B cell (primary cell): ENCODE results near the gene TAF1D. TPM values are rescaled to one million over a fixed set of nuclear protein-coding genes. Genes with fewer than 3 reads are reported as not detected.

Experiments
- ATAC-seq: fragments of 200-7000 bp; cut with Tn5 transposase; one replicate; pipeline ENCODE4 v1.10.0; 2021; ENCODE audit warnings: low read depth, mild to moderate bottlenecking, moderate number of reproducible peaks, moderate library complexity
- CTCF ChIA-PET: fragments of 350-600 bp; sonication (Branson Sonifier 250); formaldehyde crosslinking; loops from one replicate; lab custom pipeline; 2021; ENCODE audit warnings: antibody characterized with exemption, inconsistent platforms; lab: Charles Lee
- POLR2A ChIA-PET: fragments of 350-600 bp; sonication (Branson Sonifier 250); formaldehyde crosslinking; loops from one replicate; lab custom pipeline; 2021; ENCODE audit warnings: antibody characterized with exemption; lab: Charles Lee
- DNase-seq: peaks from one replicate; pipeline ENCODE4 v3.0.0; 2013
- H2AFZ ChIP-seq: 2 replicates; pipeline ENCODE4 v1.6.1; 2012; ENCODE audit warnings: mild to moderate bottlenecking, low read depth, low read length; ENCODE audit not compliant: insufficient read depth, poor library complexity, severe bottlenecking
- H3K27ac ChIP-seq, 2 donors: 1 replicate in 1 of 2; 2 replicates in 1 of 2; pipeline ENCODE4 v1.5.1; 2012 to 2013; ENCODE audit warnings: low read length in 2 of 2, mild to moderate bottlenecking in 2 of 2, moderate library complexity in 1 of 2
- H3K27me3 ChIP-seq, 4 experiments: fragments of 200-600 bp in 1 of 4; sonication (generic) in 1 of 4; replicated peaks in 1 of 4; 1 replicate in 2 of 4; 2 replicates in 2 of 4; pipeline versions ENCODE4 v1.6.1 to v1.7.0; 2013 to 2016; ENCODE audit warnings: low read length in 3 of 4, mild to moderate bottlenecking in 2 of 4, mixed read lengths in 1 of 4, moderate library complexity in 1 of 4; ENCODE audit not compliant: insufficient read depth in 4 of 4, control insufficient read depth in 3 of 4; ENCODE audit errors: control extremely low read depth in 1 of 4
- H3K36me3 ChIP-seq, 2 experiments: replicated peaks in 1 of 2; 1 replicate in 1 of 2; 2 replicates in 1 of 2; pipeline versions ENCODE4 v1.6.1 to v1.7.1; 2013; ENCODE audit warnings: low read length in 1 of 2; ENCODE audit not compliant: insufficient read depth in 2 of 2, control insufficient read depth in 1 of 2; ENCODE audit errors: control extremely low read depth in 1 of 2, extremely low read depth in 1 of 2
- H3K4me1 ChIP-seq, 2 donors: fragments of 200-600 bp in 1 of 2; sonication (generic) in 1 of 2; 1 replicate in 1 of 2; 2 replicates in 1 of 2; pipeline versions ENCODE4 v1.5.1 to v1.6.1; 2013 to 2017; ENCODE audit warnings: low read length in 2 of 2; ENCODE audit not compliant: control insufficient read depth in 2 of 2, insufficient read depth in 2 of 2
- H3K4me2 ChIP-seq: replicated peaks from 2 replicates; pipeline ENCODE3; 2012; ENCODE audit warnings: mild to moderate bottlenecking, low read depth, low read length; ENCODE audit not compliant: poor library complexity, severe bottlenecking
- H3K4me3 ChIP-seq, 5 experiments: fragments of 200-600 bp in 1 of 5; sonication (generic) in 1 of 5; 1 replicate in 3 of 5; 2 replicates in 2 of 5; pipeline versions ENCODE4 v1.5.1 to v1.7.0; 2011 to 2016; ENCODE audit warnings: low read length in 4 of 5, mild to moderate bottlenecking in 4 of 5, low read depth in 2 of 5, control low read depth in 1 of 5, moderate library complexity in 1 of 5; ENCODE audit not compliant: insufficient read depth in 1 of 5; ENCODE audit errors: control extremely low read depth in 1 of 5, extremely low read depth in 1 of 5
- H3K79me2 ChIP-seq: fragments of 200-600 bp; sonication (generic); one replicate; pipeline ENCODE4 v1.6.0; 2016; ENCODE audit warnings: low read length; ENCODE audit not compliant: control insufficient read depth, insufficient read depth
- H3K9ac ChIP-seq: fragments of 200-600 bp; sonication (generic); 2 replicates; pipeline ENCODE4 v1.6.1; 2017; ENCODE audit warnings: mild to moderate bottlenecking, low read length, moderate library complexity
- H3K9me3 ChIP-seq, 3 donors: one replicate each; pipeline versions ENCODE4 v1.6.1 to v1.7.1; 2013; ENCODE audit warnings: low read length in 2 of 3; ENCODE audit not compliant: control insufficient read depth in 2 of 3, insufficient read depth in 1 of 3; ENCODE audit errors: control extremely low read depth in 1 of 3
- H4K20me1 ChIP-seq: 2 replicates; pipeline ENCODE4 v1.6.0; 2012; ENCODE audit warnings: mild to moderate bottlenecking, low read length; ENCODE audit not compliant: insufficient read depth, control insufficient read depth, poor library complexity, severe bottlenecking
- H3K27ac Mint-ChIP-seq: one replicate; pipeline ENCODE4 v1.8.0; 2021; ENCODE audit warnings: mixed read lengths
- H3K27me3 Mint-ChIP-seq: one replicate; pipeline ENCODE4 v1.8.0; 2021; ENCODE audit warnings: mixed read lengths
- H3K4me1 Mint-ChIP-seq: one replicate; pipeline ENCODE4 v1.8.0; 2021; ENCODE audit warnings: mixed read lengths
- H3K4me3 Mint-ChIP-seq: one replicate; pipeline ENCODE4 v1.8.0; 2021; ENCODE audit warnings: mixed read lengths
- H3K9me3 Mint-ChIP-seq: one replicate; pipeline ENCODE4 v1.8.0; 2022; ENCODE audit warnings: mixed read lengths; ENCODE audit not compliant: insufficient read depth
- EZH2 ChIP-seq: IDR thresholded peaks from 2 replicates; pipeline ENCODE4 v1.6.1; 2012; ENCODE audit warnings: borderline replicate concordance, low read depth, mild to moderate bottlenecking, moderate library complexity, low read length; ENCODE audit not compliant: insufficient read depth, poor library complexity, severe bottlenecking
- WGBS: methylation state at CpG from one replicate; pipeline ENCODE4 v1.1.5; 2013; ENCODE audit warnings: missing lambda C conversion rate; ENCODE audit not compliant: insufficient coverage; 5-methylcytosine and 5-hydroxymethylcytosine counted together
- intact Hi-C: fragments of 100-400 bp; cut with micrococcal nuclease; formaldehyde crosslinking; loops from one replicate; pipeline ENCODE4 v1.10.0; 2022
- polyA plus RNA-seq: library from polyadenylated mRNA; depleted of rRNA; stranded (reverse); fragments of >200 nt; gene quantifications from 2 replicates; pipeline ENCODE4 v1.2.3, GENCODE V29; 2012
- total RNA-seq, 2 donors: library from RNA; stranded (reverse); fragments of 120-200 nt in 1 of 2; gene quantifications; 1 replicate in 1 of 2; 2 replicates in 1 of 2; pipeline versions ENCODE4 v1.2.3 to v1.2.4, GENCODE V29; 2013 to 2022
- TF ChIP-seq, protein P1 (sequence below): fragments of 200-600 bp; IDR thresholded peaks from one replicate; pipeline ENCODE4 v1.8.0; 2022; ENCODE audit warnings: antibody characterized with exemption, mild to moderate bottlenecking

The TAF1D gene
- total and polyA plus RNA-seq, 2 donors (not counting 1 experiment from before 2014, with no cell fraction given) = 127 to 230 TPM

GRCh38 chr11:93772123-93772522, 30.8 kb upstream of the TAF1D start:
- H3K27me3 Mint-ChIP-seq = no peaks in the 10 kb centered on the region
- CTCF ChIA-PET = no interaction called here
- no peak for ATAC-seq

DNA sequence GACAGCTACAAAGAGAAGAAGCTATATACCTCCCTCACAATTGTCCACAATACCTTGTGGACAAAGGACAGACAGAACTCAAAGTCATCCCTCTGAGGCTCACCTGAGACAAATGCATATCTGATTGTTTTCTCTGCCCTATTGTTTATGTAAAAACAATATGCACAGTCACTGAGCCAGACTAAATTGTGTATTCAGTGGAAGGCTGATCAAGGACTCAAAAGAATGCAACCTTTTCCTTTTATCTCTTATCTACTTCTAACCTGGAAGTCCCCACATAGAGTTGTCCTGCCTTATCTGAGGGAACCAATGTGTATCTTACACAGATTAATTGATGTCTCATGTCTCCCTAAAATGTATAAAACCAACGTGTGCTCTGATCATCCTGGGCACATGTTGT, 28.9 kb upstream of the TAF1D start:
- no peaks in the 10 kb centered on the region for H3K9me3 Mint-ChIP-seq
- no peak overlapping the region for H3K4me2 ChIP-seq
- no peak overlapping the region for H3K4me3 Mint-ChIP-seq
- no peak overlapping the region for H3K27ac ChIP-seq
- CTCF ChIA-PET = no interaction called here
- H3K9me3 ChIP-seq = peaks cover 0 to 26% (median 10%) of the 10 kb centered on the region in 3 donors
- ATAC-seq (no peak), DNase-seq (no peak)
- H3K79me2 ChIP-seq = no peaks in the 10 kb centered on the region
- peaks cover 0 to 3% of the 10 kb centered on the region in 2 experiments for H3K36me3 ChIP-seq
- POLR2A ChIA-PET = no interaction called here
- TF ChIP-seq EZH2 = no peak
- TF ChIP-seq, protein P1, sequence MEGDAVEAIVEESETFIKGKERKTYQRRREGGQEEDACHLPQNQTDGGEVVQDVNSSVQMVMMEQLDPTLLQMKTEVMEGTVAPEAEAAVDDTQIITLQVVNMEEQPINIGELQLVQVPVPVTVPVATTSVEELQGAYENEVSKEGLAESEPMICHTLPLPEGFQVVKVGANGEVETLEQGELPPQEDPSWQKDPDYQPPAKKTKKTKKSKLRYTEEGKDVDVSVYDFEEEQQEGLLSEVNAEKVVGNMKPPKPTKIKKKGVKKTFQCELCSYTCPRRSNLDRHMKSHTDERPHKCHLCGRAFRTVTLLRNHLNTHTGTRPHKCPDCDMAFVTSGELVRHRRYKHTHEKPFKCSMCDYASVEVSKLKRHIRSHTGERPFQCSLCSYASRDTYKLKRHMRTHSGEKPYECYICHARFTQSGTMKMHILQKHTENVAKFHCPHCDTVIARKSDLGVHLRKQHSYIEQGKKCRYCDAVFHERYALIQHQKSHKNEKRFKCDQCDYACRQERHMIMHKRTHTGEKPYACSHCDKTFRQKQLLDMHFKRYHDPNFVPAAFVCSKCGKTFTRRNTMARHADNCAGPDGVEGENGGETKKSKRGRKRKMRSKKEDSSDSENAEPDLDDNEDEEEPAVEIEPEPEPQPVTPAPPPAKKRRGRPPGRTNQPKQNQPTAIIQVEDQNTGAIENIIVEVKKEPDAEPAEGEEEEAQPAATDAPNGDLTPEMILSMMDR = no peak
- H3K4me3 ChIP-seq = no peak overlapping the region
- intact Hi-C loops = no loop called here
- no peaks in the 10 kb centered on the region for H4K20me1 ChIP-seq
- no peaks in the 10 kb centered on the region for H3K4me1 Mint-ChIP-seq
- H3K27me3 Mint-ChIP-seq = no peaks in the 10 kb centered on the region
- WGBS = 78% methylated on average over 1 of the region's 1 CpG
- no peak overlapping the region for H2AFZ ChIP-seq
- H3K9ac ChIP-seq = no peak overlapping the region
- H3K4me1 ChIP-seq = no peaks in the 10 kb centered on the region
- H3K27me3 ChIP-seq = no peaks in the 10 kb centered on the region
- no peak overlapping the region for H3K27ac Mint-ChIP-seq

More at GRCh38 chr11:93772123-93772522, 30.8 kb upstream of the TAF1D start:
- TF ChIP-seq EZH2 = no peak
- TF ChIP-seq, protein P1 = no peak
- H3K79me2 ChIP-seq = no peaks in the 10 kb centered on the region
- no peaks in the 10 kb centered on the region for H4K20me1 ChIP-seq
- no peak overlapping the region for H3K27ac ChIP-seq
- no peak overlapping the region for H2AFZ ChIP-seq
- intact Hi-C loops = no loop called here
- no peaks in the 10 kb centered on the region for H3K27me3 ChIP-seq
- no peak overlapping the region for H3K27ac Mint-ChIP-seq
- DNase-seq = no peak
- H3K4me3 Mint-ChIP-seq = no peak overlapping the region
- no peaks in the 10 kb centered on the region for H3K36me3 ChIP-seq
- H3K9me3 Mint-ChIP-seq = no peaks in the 10 kb centered on the region
- no peaks in the 10 kb centered on the region for H3K4me1 Mint-ChIP-seq
- 97% methylated on average over 4 of the region's 4 CpGs for WGBS
- no peaks in the 10 kb centered on the region for H3K4me1 ChIP-seq
- POLR2A ChIA-PET = no interaction called here
- H3K4me2 ChIP-seq = no peak overlapping the region
- peaks cover 0 to 29% (median 10%) of the 10 kb centered on the region in 3 donors for H3K9me3 ChIP-seq
- H3K9ac ChIP-seq = no peak overlapping the region
- H3K4me3 ChIP-seq = no peak overlapping the region
